Measurements from ENCODE around the gene KLHL33.

The KLHL33 gene

DNA sequence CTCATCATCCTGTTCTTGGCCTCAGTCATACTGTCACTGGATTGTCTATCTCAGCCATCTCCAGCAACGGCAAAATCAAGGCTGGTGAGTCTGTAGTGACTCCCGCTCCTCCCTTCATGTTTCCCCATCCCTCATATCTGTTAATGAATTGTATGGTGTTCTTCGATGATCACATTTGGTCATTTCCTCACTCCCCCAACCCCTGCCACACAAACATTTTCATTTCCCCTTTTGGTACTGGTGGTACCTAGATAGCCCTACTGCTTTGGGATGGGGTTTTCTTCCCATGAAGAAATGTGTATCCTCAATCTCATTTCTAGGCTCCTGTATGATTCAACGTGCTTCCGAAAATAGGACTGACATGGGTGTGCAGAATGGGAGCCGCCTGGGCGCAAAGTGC, 2.7 kb upstream of the KLHL33 start:
- POLR2A ChIA-PET: no interaction called here
- CTCF ChIA-PET: interaction anchor here (1.2 kb wide), 2 partner anchors 10 to 23 kb away, joined by 3 to 5 read pairs; no protein-coding TSS in a partner anchor
- H3K4me3 ChIP-seq (ENCODE audit: low read depth, low read length): no peak overlapping the region
- no peak for DNase-seq (ENCODE audit: low read depth, low spot score)
- TF ChIP-seq, protein P1, sequence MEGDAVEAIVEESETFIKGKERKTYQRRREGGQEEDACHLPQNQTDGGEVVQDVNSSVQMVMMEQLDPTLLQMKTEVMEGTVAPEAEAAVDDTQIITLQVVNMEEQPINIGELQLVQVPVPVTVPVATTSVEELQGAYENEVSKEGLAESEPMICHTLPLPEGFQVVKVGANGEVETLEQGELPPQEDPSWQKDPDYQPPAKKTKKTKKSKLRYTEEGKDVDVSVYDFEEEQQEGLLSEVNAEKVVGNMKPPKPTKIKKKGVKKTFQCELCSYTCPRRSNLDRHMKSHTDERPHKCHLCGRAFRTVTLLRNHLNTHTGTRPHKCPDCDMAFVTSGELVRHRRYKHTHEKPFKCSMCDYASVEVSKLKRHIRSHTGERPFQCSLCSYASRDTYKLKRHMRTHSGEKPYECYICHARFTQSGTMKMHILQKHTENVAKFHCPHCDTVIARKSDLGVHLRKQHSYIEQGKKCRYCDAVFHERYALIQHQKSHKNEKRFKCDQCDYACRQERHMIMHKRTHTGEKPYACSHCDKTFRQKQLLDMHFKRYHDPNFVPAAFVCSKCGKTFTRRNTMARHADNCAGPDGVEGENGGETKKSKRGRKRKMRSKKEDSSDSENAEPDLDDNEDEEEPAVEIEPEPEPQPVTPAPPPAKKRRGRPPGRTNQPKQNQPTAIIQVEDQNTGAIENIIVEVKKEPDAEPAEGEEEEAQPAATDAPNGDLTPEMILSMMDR (IDR thresholded peaks at IDR 0.05; ENCODE audit: insufficient read depth, low read length, missing control alignments): no peak

DNA sequence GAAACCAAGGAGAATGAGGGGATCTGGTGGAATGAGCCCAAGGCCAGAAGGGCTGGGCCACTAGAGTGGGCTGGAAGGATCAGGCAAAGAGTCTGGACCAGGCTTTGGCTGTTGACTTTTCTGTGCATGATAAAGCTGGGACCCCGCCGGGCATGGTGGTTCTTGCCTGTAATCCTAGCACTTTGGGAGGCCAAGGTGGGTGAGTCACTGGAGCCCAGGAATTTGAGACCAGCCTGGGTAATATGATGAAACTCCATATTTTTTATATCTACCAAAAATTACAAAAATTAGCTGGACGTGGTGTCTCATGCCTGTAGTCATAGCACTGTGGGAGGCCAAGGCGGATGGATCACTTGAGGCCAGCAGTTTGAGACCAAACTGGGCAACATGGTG, 393 bp upstream of the KLHL33 start:
- POLR2A ChIA-PET: interaction anchor here (1.3 to 1.4 kb wide), 3 partner anchors 19 to 25 kb away, joined by 5 to 11 read pairs (median 7); partner anchors contain the start of genes APEX1, OSGEP, PIP4P1 and TEP1
- CTCF ChIA-PET: interaction anchor here (0.7 to 4.6 kb wide), 3 partner anchors 9 to 176 kb away, joined by 3 to 51 read pairs (median 3); partner anchors contain the start of gene TEP1
- DNase-seq (ENCODE audit: low read depth, low spot score): peak; percentile 46
- TF ChIP-seq, protein P1 (IDR thresholded peaks at IDR 0.05; ENCODE audit: insufficient read depth, low read length, missing control alignments): no peak
- H3K4me3 ChIP-seq (ENCODE audit: low read depth, low read length): no peak overlapping the region

DNA sequence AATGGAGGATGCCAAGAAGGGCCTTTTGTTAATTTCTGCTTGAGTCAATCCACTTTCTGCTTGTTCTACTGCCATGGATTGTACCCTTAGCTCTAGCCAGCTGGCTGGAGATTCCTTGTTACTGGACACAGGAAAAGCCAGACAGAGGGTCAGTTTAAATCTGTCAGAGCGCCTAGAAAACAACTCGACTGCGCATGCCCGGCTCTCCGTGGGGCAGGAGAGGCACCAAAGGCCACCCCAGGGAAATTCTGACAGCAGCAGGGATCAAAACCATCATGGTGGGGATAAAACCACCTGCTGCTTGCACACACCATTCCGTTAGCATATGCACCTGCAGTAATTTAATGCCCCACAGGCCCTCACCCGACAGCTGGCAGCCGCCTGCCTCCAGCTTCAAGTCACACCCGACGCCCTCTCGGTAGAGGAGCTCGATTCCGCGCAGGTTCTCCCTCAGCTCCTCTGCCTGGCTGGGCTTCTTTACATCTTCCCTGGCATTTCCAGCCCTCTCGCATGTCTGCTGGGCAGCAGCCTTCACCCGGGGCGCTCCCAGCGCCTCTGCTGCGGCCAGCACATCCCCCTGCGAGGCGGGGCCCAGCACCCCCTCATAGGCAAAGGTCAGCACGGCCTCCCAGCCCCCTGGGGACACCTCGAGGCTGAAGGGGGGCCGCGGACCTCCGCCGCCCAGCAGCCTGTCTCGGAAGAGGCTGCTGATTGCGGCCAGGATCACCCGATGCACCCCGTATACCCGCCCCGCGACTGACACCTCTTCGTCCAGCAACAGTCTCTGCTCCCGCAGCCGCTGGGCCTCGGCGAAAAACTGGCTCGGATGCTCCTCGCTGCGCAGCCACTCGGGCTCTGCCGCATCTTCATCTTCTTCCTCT, 1.0 kb downstream of the KLHL33 start:
- peak overlapping the region; percentile 20 for H3K4me3 ChIP-seq (ENCODE audit: low read depth, low read length)
- POLR2A ChIA-PET: interaction anchor here (0.7 to 1.2 kb wide), 3 partner anchors 20 to 82 kb away, joined by 3 read pairs; partner anchors contain the start of genes APEX1 and OSGEP

DNA sequence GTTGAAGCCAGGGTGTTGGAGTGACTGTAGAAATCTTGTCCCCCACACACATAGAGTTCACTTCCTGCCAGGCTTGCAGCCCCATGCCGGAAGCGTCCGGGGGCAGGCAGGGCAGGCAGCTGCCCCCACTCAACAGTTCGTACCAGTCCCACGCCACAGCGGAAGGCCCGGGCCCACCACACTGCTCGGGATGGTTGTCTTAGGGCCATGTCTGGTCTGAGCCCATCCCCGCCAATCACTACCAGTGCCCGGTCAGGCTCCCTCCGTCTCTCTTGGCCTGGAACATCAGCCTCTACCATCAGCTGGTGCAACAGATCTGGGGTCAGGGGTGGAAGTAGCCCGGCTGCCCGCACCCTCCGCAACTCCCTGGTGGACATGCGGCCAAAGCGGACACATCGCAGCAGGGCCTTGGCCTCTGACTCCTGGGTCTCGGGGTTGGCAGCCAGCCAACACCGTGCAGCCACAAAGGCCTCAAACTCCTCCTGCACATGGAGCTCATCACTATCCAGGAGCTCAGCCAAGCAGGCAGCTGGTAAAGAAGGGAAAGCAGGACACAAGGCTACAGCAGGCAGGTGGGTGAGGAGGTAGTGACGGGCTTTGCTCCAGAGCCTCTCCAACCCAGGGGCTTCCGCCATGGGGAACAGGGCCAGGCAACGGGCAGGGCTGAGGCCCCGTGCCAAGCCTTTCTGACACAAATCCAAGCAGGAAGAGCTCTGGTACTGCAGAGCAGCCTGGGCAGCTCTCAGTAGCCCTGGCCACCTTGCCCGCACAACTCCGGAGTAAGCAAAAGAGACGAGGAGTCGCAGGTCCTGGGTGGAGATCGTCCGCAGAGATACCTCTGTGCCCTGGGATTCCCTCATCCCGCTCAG, 5.9 kb downstream of the KLHL33 start:
- no peak overlapping the region for H3K4me3 ChIP-seq (ENCODE audit: low read depth, low read length)
- ChIA-PET CTCF (interaction anchor here (0.6 to 4.2 kb wide), 4 partner anchors 15 to 674 kb away, joined by 3 to 38 read pairs (median 6); no protein-coding TSS in a partner anchor), POLR2A (no interaction called here)
- no peak for DNase-seq (ENCODE audit: low read depth, low spot score)
- TF ChIP-seq, protein P1 (IDR thresholded peaks at IDR 0.05; ENCODE audit: insufficient read depth, low read length, missing control alignments): no peak

More for the DNA sequence above, 1.0 kb downstream of the KLHL33 start:
- CTCF ChIA-PET: interaction anchor here (1.1 to 4.6 kb wide), 2 partner anchors 20 to 175 kb away, joined by 3 to 51 read pairs; partner anchors contain the start of gene TEP1
- TF ChIP-seq, protein P1 (IDR thresholded peaks at IDR 0.05; ENCODE audit: insufficient read depth, low read length, missing control alignments): no peak
- no peak for DNase-seq (ENCODE audit: low read depth, low spot score)

DNA sequence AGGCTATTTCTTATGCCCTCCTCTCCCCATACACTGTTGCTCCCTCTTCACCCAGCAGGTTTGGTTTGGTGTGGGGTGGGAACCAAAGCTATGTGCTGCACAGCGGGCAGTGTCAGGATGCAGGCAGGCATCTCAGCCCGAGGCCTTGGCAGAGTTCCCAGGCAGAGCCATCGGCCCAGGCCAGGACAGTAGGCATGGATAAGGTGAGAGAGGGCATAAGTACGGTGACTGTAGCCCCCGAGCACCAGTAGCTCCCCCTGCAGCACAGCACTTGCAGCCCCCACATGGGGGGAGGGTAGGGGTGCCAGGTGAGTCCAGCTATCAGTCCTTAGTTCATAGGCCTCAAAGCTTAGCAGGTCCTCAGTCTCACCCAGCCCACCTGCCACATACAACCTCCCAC, 7.2 kb downstream of the KLHL33 start:
- ChIA-PET CTCF (interaction anchor here (1.2 to 4.2 kb wide), 3 partner anchors 14 to 178 kb away, joined by 3 to 38 read pairs (median 8); no protein-coding TSS in a partner anchor), POLR2A (no interaction called here)
- DNase-seq (ENCODE audit: low read depth, low spot score): no peak
- TF ChIP-seq, protein P1 (IDR thresholded peaks at IDR 0.05; ENCODE audit: insufficient read depth, low read length, missing control alignments): no peak
- no peak overlapping the region for H3K4me3 ChIP-seq (ENCODE audit: low read depth, low read length)
